Measurements from ENCODE around the gene TIMM29.
"Not testable (repeated sequence)": the region's sequence is repeated elsewhere in the genome, so short reads cannot be mapped to it uniquely, and the experiment has no call there.

The TIMM29 gene

GRCh38 chr19:10936661-10937084, 8.1 kb downstream of the TIMM29 start:
- DNase-seq (ENCODE audit: insufficient read length, low spot score), result peak; percentile 44
- FAIRE-seq, result peak; percentile 49

- FAIRE-seq; DNase-seq (ENCODE audit: insufficient read length, low spot score): not testable (repeated sequence)
Measured at GRCh38 chr19:10941649-10942048, 13.0 kb downstream of the TIMM29 start.

- not testable (repeated sequence) for FAIRE-seq; DNase-seq (ENCODE audit: insufficient read length, low spot score)
Measured at GRCh38 chr19:10943412-10943811, 14.8 kb downstream of the TIMM29 start.

GRCh38 chr19:10945264-10945663, 16.7 kb downstream of the TIMM29 start:
- DNase-seq (ENCODE audit: insufficient read length, low spot score) (no peak), FAIRE-seq (no peak)

DNA sequence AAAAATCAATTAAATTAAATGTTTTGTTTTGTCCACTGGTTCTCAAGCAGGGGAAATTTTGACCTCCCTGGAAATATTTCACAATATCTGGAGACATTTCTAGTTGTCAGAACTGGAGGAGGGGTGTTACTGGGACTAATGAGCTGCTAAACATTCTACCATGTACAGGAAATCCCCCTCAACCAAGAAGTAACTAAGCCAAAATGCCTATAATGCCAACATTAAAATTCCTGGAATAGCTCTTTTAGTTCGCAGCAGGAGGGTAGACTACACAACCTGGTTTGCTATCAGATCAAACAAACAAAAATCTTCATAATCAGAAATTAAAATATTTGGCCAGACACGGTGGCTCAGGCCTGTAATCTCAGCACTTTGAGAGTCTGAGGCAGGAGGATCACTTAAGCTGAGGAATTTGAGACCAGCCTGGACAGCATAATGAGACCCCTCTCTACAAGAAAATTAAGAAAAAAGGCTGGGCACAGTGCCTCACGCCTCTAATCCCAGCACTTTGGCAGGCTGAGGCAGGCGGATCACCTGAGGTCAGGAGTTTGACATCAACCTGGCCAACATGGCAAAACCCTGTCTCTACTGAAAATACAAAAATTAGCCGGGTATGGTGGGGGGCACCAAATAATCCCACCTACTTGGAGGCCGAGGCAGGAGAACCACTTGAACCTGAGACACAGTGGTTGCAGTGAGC, 18.5 kb downstream of the TIMM29 start:
- DNase-seq (ENCODE audit: insufficient read length, low spot score) (no peak), FAIRE-seq (no peak)

DNA sequence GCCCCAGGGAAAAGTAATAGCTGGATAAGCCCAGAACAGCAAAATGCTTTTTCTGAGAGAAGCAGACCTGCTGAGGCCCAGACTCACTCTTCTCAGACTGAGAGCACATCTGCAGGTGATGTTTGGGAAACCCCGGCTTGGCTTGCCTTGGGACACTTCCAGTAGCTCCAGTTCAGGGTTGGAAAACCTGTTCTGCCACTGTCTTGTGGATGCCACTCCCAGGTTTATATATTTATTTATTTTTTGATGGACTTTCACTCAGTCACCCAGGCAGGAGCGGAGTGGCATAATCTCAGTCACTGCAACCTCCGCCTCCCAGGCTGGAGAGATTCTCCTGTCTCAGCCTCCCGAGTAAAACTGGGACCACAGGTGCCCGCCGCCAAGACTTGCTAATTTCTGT, 24.2 kb downstream of the TIMM29 start:
- DNase-seq (ENCODE audit: insufficient read length, low spot score) (no peak), FAIRE-seq (no peak)

DNA sequence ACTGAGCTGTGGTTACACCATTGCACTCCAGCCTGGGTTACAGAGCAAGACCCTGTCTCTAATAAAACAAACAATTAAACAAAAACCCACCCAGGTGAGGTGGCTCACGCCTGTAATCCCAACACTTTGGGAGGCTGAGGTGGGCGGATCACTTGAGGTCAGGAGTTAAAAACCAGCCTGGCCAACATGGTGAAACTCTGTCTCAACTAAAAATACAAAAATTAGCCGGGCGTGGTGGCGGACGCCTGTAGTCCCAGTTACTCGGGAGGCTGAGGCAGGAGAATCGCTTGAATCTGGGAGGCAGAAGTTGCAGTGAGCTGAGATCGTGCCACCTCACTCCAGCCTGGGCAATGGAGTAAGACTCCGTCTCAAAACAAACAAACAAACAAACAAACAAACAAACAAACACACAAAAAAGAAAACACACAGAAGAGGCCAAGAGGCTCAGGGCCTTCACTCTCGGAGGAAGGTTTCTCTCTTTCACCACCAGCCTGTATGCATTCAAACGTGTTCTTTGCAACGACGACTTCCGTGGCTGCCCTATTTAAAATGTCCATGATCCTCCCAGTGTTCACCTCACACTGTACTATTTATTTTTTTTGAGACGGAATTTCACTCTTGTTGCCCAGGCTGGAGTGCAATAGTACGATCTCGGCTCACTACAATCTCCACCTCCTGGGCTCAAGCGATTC, 30.8 kb downstream of the TIMM29 start:
- not testable (repeated sequence) for FAIRE-seq

GRCh38 chr19:10960314-10961072, 31.9 kb downstream of the TIMM29 start, which contains the start of gene SMARCA4:
SMARCA4 (plus strand) TSS chr19:10961030; CDS start chr19:10984152, 23,122 bp downstream.
- peak; percentile 75 for FAIRE-seq
- peak; percentile 93 for DNase-seq (ENCODE audit: insufficient read length, low spot score)

More for the DNA sequence above, 30.8 kb downstream of the TIMM29 start:
- DNase-seq (ENCODE audit: insufficient read length, low spot score), result not testable (repeated sequence)

DNA sequence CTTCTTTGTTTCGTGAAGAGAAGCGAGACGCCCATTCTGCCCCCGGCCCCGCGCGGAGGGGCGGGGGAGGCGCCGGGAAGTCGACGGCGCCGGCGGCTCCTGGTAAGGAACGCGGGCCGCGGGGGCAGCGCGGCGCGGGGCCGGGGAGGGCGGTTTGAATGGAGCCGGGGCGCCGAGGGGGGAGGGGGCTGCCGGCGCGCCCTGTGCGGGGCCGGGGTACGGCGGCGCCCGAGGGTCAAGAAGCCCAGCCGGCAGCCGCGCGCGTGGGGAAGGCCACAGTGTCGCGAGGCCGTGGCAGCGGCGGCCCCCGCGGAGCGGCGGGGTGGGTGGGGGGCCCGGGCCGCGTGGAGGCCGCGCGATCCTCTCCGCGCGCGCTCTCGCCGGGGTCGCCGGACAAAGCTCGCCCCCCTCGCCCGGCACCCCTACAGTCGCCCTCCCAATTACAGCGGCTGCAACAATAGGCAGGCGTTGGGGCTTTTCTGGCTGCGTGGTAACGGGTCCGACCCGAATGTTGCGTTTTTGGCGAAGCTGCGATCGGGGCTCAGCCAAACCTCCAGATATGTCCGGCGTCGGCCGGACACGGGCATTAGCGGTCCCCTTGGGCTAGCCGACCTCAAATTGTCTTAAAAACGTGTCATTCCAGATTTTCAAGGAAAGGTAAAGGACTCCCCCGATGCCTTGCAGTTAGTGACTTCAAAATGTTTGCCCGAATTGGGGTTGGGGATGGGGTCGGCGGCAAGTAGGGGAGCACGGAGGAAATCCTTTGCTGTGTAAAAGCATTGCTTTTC, 32.7 kb downstream of the TIMM29 start:
- DNase-seq (ENCODE audit: insufficient read length, low spot score), result no peak

GRCh38 chr19:10962863-10963262, 34.3 kb downstream of the TIMM29 start:
- FAIRE-seq, result no peak

More for the DNA sequence above, 32.7 kb downstream of the TIMM29 start:
- no peak for FAIRE-seq

GRCh38 chr19:10963865-10964264, 35.3 kb downstream of the TIMM29 start:
- DNase-seq (ENCODE audit: insufficient read length, low spot score) (no peak), FAIRE-seq (no peak)

More at GRCh38 chr19:10962863-10963262, 34.3 kb downstream of the TIMM29 start:
- no peak for DNase-seq (ENCODE audit: insufficient read length, low spot score)

DNA sequence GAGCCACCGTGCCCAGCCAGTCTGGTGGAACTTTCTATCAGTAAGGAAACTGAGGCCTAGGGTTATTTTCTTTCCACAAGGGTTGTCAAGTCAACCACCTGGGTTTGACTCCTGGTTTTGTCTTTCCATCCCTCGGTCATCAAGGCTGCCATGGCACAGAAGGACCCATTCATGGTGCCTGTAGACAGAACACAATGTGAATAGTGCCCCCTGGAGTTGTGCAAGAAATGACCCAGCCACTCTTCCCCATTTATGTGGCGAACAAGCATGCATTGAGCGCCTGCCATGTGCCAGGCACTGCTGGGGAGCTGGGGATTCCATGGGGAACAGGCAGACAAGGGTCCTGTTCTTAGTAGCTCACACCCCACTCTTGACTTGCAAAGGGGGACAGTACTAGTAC, 36.3 kb downstream of the TIMM29 start:
- FAIRE-seq (no peak), DNase-seq (ENCODE audit: insufficient read length, low spot score) (no peak)

GRCh38 chr19:10965398-10965797, 36.8 kb downstream of the TIMM29 start:
- no peak for DNase-seq (ENCODE audit: insufficient read length, low spot score)
- FAIRE-seq, result no peak

DNA sequence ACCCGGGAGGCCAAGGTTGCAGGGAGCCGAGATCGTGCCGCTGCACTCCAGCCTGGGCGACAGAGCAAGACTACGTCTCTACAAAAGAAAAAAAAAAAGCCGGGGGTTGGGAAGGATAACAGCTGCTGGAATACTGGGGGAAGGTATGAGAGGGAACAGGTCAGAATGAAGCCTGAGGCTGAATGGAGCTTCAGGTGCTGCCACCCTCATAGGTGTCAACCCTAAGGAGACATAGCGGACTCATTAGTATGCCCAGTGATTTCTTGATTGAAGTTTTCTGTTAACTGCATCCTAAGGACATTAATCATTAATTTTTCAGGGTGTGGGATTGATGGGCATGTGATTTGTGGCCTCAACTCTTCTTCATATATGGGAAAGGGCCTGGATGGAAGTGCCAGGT, 38.2 kb downstream of the TIMM29 start:
- DNase-seq (ENCODE audit: insufficient read length, low spot score) (no peak), FAIRE-seq (no peak)

- DNase-seq (ENCODE audit: insufficient read length, low spot score) (no peak), FAIRE-seq (peak; percentile 53)
Measured at GRCh38 chr19:10968527-10969135, 40.0 kb downstream of the TIMM29 start.

- DNase-seq (ENCODE audit: insufficient read length, low spot score) (no peak), FAIRE-seq (no peak)
Measured at GRCh38 chr19:10971107-10971726, 42.6 kb downstream of the TIMM29 start.

- no peak for DNase-seq (ENCODE audit: insufficient read length, low spot score)
- no peak for FAIRE-seq
Measured at GRCh38 chr19:10975374-10976130, 46.9 kb downstream of the TIMM29 start.

DNA sequence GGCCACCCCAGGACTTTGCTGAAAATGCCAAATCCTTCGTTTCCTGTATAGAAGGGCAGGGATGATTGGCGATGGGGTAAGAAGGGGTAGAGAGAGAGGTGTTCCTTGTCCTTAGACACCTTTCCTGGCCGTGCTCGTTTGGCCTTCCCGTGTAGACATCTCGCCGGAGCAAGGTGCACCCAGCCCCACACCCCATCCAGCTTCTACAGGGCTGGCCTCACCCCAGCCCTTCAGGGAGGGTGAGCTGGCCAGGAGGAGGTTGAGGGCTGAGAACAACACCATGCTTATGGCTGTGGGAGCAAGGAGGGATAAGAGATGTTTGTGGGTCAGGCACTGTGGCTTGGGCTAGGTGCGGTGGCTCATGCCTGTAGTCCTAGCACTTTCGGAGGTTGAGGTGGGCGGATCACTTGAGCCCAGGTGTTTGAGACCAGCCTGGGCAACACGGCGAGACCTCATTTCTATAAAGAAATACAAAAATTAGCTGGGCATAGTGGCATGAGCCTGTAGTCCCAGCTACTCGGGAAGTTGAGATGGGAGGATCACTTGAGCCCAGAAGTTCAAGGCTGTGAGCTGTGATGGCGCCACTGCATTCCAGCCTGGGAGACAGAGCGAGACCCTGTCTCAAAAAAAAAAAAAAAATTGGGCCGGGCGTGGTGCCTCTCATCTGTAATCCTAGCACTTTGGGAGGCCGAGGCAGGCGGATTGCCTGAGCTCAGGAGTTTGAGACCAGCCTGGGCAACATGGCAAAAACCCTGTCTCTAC, 47.7 kb downstream of the TIMM29 start:
- DNase-seq (ENCODE audit: insufficient read length, low spot score) (no peak), FAIRE-seq (no peak)
